GM18909 (cell line): ENCODE results near the gene ASTN2.

Source experiments
- ATAC-seq: cut with Tn5 transposase; IDR thresholded peaks from one replicate; pipeline ENCODE4 v1.9.1; 2021; ENCODE audit warnings: mild to moderate bottlenecking; ENCODE audit not compliant: unreplicated experiment, poor library complexity

ASTN2 gene

DNA sequence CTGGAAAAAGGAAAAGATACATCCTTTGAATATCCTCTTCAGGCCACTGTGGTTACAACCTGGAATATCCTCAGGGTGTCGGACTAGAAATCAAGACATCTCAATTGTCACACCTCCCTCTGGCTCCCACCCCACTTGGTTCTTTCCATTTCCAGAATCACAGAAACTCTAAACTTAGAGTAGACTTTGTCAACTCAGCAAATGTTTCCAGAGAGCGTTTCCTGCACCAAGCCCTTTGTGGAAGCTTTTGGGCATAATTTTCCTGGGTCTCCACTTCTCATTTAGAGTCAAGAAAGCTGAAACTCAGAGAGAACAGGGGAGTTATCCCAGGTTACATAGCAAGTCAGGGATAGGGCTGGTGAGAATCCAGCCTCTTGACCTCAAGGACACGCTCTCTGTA, 108.8 kb downstream of the ASTN2 start:
- no peak for ATAC-seq

DNA sequence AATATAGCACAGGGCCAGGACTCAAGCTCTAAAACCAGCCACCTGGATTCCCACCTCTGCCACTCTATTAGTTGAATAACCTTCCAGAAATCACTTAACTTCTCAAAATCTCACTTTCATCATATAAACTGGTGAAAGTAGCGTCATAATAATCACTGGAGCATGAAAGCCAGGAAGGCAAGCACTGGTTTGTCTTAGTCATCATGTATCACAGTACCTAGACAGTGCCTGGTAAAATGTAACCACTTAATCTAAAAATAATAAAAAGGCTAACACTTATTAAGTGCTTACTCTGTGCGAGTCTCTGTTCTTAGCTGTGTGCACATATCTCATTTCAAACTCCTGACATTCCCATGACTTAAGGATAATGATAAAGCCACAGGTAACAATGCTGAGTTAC, 109.4 kb downstream of the ASTN2 start:
- ATAC-seq = no peak

- ATAC-seq = no peak
These were observed 110.3 kb downstream of the ASTN2 start for GRCh38 chr9:117304549-117304948.

DNA sequence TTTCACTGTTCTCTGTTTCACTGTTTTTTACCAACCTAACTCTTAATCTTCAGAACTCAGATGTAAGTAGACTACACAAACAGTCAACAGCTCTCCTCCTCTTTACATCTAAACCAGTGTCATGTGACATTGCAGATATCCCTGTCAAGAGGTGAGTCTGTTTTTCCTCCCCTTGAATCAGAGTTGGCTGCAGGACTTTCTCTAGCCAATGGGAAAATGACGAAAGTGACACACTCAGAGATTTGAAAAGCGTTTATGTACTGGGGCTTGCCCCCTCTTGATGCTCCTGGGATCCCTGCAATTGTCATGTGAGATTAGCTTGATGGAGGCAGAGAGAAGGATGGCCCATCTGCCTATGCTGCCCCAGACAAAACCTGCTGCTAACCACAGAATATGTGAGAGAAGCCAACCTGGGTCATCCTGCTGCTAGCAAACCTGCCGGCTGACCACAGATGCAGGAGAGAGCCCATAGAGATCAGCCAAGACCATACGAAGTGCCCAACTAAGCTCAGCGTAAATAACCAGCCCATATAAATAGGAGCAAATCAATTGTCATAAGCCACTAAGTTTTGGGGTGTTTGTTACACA, 111.1 kb downstream of the ASTN2 start:
- ATAC-seq = no peak

- ATAC-seq = no peak
These were observed 112.4 kb downstream of the ASTN2 start for GRCh38 chr9:117302487-117302886.

- no peak for ATAC-seq
These were observed 114.3 kb downstream of the ASTN2 start for GRCh38 chr9:117300371-117301110.

- no peak for ATAC-seq
These were observed 118.4 kb downstream of the ASTN2 start for GRCh38 chr9:117296453-117296852.

DNA sequence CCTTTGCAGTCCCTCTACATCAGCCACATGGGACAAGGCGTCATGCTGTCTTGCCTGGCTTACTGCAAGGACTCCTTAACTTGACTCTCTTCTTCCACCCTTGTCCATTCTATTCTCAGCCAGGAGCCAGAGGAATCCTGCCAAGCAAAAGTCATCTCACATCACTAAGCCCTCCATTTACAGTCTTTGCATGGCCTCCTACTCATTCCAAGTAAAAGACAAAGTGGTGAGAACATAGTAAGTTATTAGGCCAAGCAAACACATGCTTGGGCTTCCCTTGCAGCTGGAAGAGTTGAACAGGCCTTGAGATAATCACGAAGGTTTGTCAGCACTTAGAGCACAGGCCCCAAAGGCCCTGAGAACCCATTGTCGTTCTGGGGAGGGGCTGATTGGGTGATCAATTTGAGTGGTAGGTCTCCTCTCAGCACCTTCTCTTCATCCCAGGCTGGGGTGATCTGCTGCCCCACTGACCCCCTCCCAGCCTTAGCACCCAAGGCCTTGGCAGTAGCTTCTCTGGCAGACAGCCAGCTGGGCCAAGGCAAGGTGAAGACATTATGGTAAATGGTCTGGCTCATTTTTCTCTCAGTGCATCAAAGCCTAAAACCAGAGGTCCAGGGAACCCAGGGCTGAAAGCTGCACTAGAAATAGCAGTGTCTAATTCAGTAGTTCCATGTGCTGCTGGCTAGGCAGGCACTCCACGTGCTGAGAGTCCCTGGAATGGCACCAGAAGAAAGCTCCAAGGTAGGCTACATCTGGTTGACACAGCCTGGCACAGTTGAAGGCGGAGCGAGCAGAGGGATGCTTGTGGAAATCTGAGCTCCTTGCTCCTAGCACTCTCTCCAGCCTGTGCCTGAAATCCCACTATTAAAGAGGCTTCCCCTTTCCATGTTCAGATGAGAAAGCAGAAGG, 121.4 kb downstream of the ASTN2 start:
- no peak for ATAC-seq

DNA sequence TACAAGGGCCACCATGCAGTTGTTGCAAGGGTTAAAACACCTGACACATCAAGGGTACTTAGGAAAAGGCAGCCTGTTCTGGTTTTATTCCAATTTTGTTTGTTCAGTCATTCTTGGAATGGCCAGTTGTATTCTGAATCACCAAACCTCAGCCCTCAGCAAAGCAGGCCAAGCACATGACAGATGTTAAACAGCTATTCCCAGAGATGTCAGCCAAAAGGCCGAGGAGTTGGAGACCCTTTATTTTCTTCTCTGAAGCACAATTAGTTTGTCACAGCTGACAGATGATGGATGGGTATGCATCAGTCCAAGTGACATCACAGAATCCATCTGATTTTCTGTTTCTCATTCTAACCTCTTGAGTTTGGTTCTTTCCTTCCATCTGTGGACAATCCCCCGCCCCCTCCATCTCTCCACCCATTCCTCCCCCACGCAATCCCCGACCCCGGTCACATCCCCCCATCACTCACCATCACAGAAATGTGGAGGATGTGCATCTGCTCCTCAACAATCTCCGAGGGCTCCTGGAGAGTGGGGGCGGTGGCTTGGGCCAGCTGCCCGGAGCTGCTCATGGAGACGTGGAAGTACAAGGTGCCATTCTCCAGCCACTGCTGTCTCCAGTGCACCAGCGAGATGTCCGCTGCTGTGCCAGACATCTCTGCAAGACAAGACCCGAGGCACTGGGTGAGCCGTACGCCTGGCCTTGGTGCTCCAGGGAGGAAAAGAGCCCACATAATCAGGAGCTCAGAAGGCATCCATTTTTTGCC, 123.8 kb downstream of the ASTN2 start:
- ATAC-seq = no peak

GRCh38 chr9:117290306-117290840, 124.5 kb downstream of the ASTN2 start:
- ATAC-seq = no peak

GRCh38 chr9:117286245-117286644, 128.6 kb downstream of the ASTN2 start:
- no peak for ATAC-seq

DNA sequence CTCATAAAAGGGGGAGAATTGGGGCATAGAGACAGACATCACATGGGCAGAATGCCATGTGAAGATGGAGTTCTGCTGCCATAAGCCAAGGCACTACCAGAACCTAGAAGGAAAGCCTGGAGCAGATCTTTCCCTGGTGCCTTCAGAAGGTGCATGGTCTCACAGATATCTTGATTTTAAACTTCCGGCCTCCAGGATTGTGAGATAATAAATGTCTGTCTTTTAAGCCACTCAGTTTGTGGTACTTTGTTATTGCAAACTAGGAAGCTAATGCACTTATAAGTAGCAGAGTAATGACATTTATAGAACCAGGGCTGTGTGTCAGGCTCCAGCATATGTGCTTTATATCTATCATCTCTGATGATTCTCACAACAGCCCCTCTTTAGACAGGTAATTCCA, 130.4 kb downstream of the ASTN2 start:
- no peak for ATAC-seq

DNA sequence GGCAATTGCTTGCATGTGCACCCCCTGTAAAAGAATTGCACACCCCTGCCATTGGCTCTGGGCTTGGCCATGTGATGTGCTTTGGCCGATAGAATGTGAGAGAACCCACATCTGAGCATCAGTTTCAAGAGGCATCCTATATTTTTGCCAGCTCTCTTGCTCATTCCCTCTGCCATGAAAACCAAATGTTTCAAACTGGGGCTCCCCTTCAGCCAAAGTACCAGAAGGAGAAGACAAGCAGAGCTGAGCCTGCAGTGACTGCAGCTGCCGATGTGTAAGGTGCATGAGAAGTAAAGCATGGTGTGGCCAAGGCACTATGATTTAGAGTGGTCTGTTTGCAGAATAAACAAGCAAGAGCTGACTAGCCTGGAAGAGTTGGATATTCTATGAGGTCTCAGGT, 132.3 kb downstream of the ASTN2 start:
- ATAC-seq = no peak

DNA sequence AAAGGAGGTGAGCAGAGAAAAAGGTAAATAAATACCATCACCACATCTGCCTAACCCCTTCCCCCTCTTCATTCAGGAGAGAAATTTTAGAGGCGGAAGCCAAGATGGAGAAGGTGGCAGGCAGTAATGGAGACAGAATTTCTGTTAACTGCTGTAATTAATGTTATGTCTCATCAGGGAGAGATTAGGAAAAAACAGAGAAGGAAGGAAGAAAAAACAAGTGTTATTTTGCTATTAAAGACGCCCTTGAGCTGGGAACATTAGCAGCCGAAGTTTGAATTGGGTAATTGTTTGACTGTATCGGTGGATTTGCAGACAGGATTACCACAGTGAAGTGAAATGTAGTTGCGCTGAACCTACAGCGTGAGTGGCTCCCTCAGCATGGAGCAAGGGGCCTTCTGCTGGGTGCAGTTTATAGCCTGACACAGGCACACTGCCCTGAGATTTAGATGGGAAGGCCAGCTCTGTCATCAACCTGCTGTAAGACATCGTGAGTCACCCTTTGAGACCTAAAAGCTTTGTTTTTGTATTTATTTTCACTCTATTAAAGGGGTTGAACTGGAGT, 136.3 kb downstream of the ASTN2 start:
- ATAC-seq = no peak

- no peak for ATAC-seq
These were observed 136.8 kb downstream of the ASTN2 start for GRCh38 chr9:117278020-117278419.

GRCh38 chr9:117276444-117276843, 138.4 kb downstream of the ASTN2 start:
- ATAC-seq = no peak

- ATAC-seq = no peak
These were observed 141.2 kb downstream of the ASTN2 start for GRCh38 chr9:117273612-117274011.

DNA sequence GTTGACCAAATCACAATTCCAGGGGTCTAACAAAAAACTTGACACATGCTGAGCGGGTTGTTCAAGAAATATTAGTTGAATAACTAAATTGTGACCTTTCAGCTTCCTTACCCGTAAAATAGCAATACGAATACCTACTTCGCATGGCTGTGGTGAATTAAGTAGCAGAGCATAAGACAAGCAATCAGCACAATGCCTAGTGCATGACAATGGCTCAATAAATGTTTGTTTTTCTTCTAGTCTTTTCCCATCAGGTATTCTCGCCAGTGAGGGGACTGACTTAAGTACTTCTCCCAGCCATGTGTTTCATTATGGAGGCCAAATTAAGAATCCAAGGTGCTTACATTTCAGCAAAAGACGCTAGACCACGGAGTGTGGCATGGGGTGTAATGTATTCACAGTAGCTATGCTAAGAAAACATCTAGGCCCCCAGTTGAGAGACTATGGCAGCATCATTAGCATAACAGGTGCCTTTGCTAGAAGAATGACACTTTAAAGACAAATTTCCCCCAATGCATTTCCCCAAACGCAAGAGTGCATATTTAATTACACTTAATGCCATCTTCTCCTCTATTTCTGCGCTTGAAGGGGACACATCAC, 145.9 kb downstream of the ASTN2 start:
- ATAC-seq = no peak

- no peak for ATAC-seq
These were observed 147.9 kb downstream of the ASTN2 start for GRCh38 chr9:117266855-117267497.
